ENCODE data around the gene FCRL6.

FCRL6 gene

DNA sequence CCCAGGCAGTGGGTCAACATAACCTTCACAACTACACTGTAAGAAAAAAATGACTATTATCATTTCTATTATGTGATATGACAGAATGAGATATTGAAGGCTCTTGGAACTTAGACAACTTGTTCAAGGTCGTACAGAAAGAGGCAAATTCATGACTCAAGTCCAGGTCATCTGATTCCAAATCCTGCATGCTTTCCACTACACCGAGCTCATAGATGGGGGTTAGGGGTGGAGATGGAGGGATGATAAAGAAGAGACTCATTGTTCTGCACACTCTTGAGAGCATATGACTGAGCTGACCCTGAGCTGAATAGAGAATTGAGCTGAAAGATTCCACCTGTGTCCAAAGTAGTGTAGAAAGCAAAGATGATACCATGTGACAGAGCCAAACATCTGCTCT, 2.8 kb downstream of the FCRL6 start:
- H2AFZ ChIP-seq (ENCODE audit: low read depth, low read length, severe bottlenecking) = no peak overlapping the region
- no peak overlapping the region for H3K9ac ChIP-seq (ENCODE audit: low read length)
- no peaks in the 10 kb centered on the region for H3K9me3 ChIP-seq (ENCODE audit: insufficient read depth, low read length)
- no peaks in the 10 kb centered on the region for H3K36me3 ChIP-seq (ENCODE audit: low read length)
- H3K27me3 ChIP-seq (ENCODE audit: low read length) = no peaks in the 10 kb centered on the region
- no peaks in the 10 kb centered on the region for H3K9me2 ChIP-seq (replicated peaks; ENCODE audit: insufficient read depth, low read length)
- H3K27ac ChIP-seq (ENCODE audit: low read depth, low read length) = no peak overlapping the region
- no peak overlapping the region for H3K4me3 ChIP-seq (ENCODE audit: insufficient read depth, low read length, poor library complexity, severe bottlenecking)
- H3F3A ChIP-seq (ENCODE audit: insufficient read depth) = no peaks in the 10 kb centered on the region
- H3K79me2 ChIP-seq (ENCODE audit: insufficient read depth, low read length) = no peaks in the 10 kb centered on the region
- H3K4me2 ChIP-seq (ENCODE audit: low read depth, low read length, poor library complexity, severe bottlenecking) = no peak overlapping the region
- TF ChIP-seq EZH2phosphoT487 (conservative IDR thresholded peaks at IDR 0.05; ENCODE audit: low read length) = no peak
- TF ChIP-seq, protein P1, sequence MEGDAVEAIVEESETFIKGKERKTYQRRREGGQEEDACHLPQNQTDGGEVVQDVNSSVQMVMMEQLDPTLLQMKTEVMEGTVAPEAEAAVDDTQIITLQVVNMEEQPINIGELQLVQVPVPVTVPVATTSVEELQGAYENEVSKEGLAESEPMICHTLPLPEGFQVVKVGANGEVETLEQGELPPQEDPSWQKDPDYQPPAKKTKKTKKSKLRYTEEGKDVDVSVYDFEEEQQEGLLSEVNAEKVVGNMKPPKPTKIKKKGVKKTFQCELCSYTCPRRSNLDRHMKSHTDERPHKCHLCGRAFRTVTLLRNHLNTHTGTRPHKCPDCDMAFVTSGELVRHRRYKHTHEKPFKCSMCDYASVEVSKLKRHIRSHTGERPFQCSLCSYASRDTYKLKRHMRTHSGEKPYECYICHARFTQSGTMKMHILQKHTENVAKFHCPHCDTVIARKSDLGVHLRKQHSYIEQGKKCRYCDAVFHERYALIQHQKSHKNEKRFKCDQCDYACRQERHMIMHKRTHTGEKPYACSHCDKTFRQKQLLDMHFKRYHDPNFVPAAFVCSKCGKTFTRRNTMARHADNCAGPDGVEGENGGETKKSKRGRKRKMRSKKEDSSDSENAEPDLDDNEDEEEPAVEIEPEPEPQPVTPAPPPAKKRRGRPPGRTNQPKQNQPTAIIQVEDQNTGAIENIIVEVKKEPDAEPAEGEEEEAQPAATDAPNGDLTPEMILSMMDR (IDR thresholded peaks at IDR 0.05; ENCODE audit: insufficient read depth, low read length, poor library complexity, severe bottlenecking) = no peak
- no peaks in the 10 kb centered on the region for H4K20me1 ChIP-seq (ENCODE audit: low read depth, low read length)

GRCh38 chr1:159815926-159816325, 13.8 kb downstream of the FCRL6 start:
- Histone ChIP-seq H4K20me1 (ENCODE audit: low read depth, low read length) (no peaks in the 10 kb centered on the region), H3K27me3 (ENCODE audit: low read length) (no peaks in the 10 kb centered on the region), H2AFZ (ENCODE audit: low read depth, low read length, severe bottlenecking) (no peak overlapping the region), H3K9me3 (ENCODE audit: insufficient read depth, low read length) (no peaks in the 10 kb centered on the region), H3F3A (ENCODE audit: insufficient read depth) (no peaks in the 10 kb centered on the region), H3K9me2 (replicated peaks; ENCODE audit: insufficient read depth, low read length) (no peaks in the 10 kb centered on the region), H3K9ac (ENCODE audit: low read length) (no peak overlapping the region), H3K27ac (ENCODE audit: low read depth, low read length) (no peak overlapping the region), H3K79me2 (ENCODE audit: insufficient read depth, low read length) (no peaks in the 10 kb centered on the region), H3K4me2 (ENCODE audit: low read depth, low read length, poor library complexity, severe bottlenecking) (no peak overlapping the region), H3K4me3 (ENCODE audit: insufficient read depth, low read length, poor library complexity, severe bottlenecking) (no peak overlapping the region), H3K36me3 (ENCODE audit: low read length) (no peaks in the 10 kb centered on the region)
- TF ChIP-seq EZH2phosphoT487 (conservative IDR thresholded peaks at IDR 0.05; ENCODE audit: low read length) = no peak
- TF ChIP-seq, protein P1 (IDR thresholded peaks at IDR 0.05; ENCODE audit: insufficient read depth, low read length, poor library complexity, severe bottlenecking) = no peak

GRCh38 chr1:159817276-159818041, 15.3 kb downstream of the FCRL6 start:
- H3K4me3 ChIP-seq (ENCODE audit: insufficient read depth, low read length, poor library complexity, severe bottlenecking) = no peak overlapping the region
- no peaks in the 10 kb centered on the region for H3K27me3 ChIP-seq (ENCODE audit: low read length)
- no peaks in the 10 kb centered on the region for H3K9me2 ChIP-seq (replicated peaks; ENCODE audit: insufficient read depth, low read length)
- no peaks in the 10 kb centered on the region for H3K9me3 ChIP-seq (ENCODE audit: insufficient read depth, low read length)
- no peaks in the 10 kb centered on the region for H3K36me3 ChIP-seq (ENCODE audit: low read length)
- no peak overlapping the region for H3K27ac ChIP-seq (ENCODE audit: low read depth, low read length)
- H2AFZ ChIP-seq (ENCODE audit: low read depth, low read length, severe bottlenecking) = no peak overlapping the region
- H4K20me1 ChIP-seq (ENCODE audit: low read depth, low read length) = no peaks in the 10 kb centered on the region
- TF ChIP-seq, protein P1 (IDR thresholded peaks at IDR 0.05; ENCODE audit: insufficient read depth, low read length, poor library complexity, severe bottlenecking) = no peak
- no peak for TF ChIP-seq EZH2phosphoT487 (conservative IDR thresholded peaks at IDR 0.05; ENCODE audit: low read length)
- no peaks in the 10 kb centered on the region for H3F3A ChIP-seq (ENCODE audit: insufficient read depth)
- H3K4me2 ChIP-seq (ENCODE audit: low read depth, low read length, poor library complexity, severe bottlenecking) = no peak overlapping the region
- no peaks in the 10 kb centered on the region for H3K79me2 ChIP-seq (ENCODE audit: insufficient read depth, low read length)
- H3K9ac ChIP-seq (ENCODE audit: low read length) = no peak overlapping the region
